Measurements from ENCODE around the gene MOBP. TPM values are rescaled to one million over a fixed set of nuclear protein-coding genes. Genes with fewer than 3 reads are reported as not detected.

Gene MOBP
- total and polyA plus RNA-seq, 2 of the 8 experiments (the other 6 are each of a cell fraction or from before 2014, with no cell fraction given), result 0.06 to 0.50 TPM

DNA sequence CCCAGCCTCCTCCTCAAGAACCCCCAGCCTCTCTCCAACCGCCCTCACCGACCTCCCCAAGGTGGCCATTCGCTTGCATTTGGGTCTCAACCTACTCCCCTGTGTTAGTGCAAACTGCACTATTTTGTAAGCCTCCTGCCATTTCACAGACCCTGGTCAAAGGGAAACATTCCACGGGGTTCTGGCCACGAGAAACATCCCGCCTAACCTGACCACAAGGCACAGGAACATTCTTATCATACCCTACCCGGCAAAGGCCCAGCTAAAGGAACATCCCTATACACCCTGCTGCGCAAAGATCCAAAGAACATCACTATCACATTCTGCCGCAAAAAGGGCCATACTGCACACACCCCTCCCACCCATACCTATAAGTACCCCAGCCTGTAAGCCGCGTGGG, 38.0 kb upstream of the MOBP start:
- WGBS, 2 experiments (ENCODE audit: extremely low coverage in 1 of 2, insufficient coverage in 1 of 2, insufficient read length in 1 of 2, insufficient replicate concordance in 2 of 2, low coverage in 1 of 2, low lambda C conversion rate in 2 of 2, missing lambda C conversion rate in 1 of 2), result 85% methylated on average over 11 of the region's 11 CpGs; no CpG with 5 or more reads in 1 of the 2 experiments
- Histone ChIP-seq H3K23me2 (ENCODE audit: low read depth, low read length) (no peaks in the 10 kb centered on the region), H2AFZ (ENCODE audit: low read length) (no peak overlapping the region; the same call in 1 of the 2 replicates), H3K27ac (ENCODE audit: low read depth, low read length) (no peak overlapping the region), H4K91ac (replicated peaks; ENCODE audit: insufficient read length, low read length) (no peak overlapping the region), H3K27me3 (replicated peaks in 1 of 4; ENCODE audit: control insufficient read depth in 3 of 4, extremely low read depth in 1 of 4, insufficient read depth in 3 of 4, low read length in 3 of 4) (no peaks in the 10 kb centered on the region), H3K79me1 (ENCODE audit: low read depth, low read length) (no peaks in the 10 kb centered on the region), H3K4me2 (ENCODE audit: insufficient read depth in 1 of 2, low read depth in 2 of 2, low read length in 2 of 2) (no peak overlapping the region), H2BK12ac (ENCODE audit: low read depth, low read length) (no peak overlapping the region), H3K56ac (replicated peaks; ENCODE audit: insufficient read length, low read depth, low read length) (no peak overlapping the region), H4K8ac (ENCODE audit: extremely low read depth, insufficient read depth, low read length) (no peak overlapping the region), H2BK20ac (ENCODE audit: low read length) (no peak overlapping the region), H3K18ac (ENCODE audit: extremely low read depth, low read length) (no peak overlapping the region), H3K23ac (ENCODE audit: insufficient read length) (no peak overlapping the region), H3K79me2 (ENCODE audit: control insufficient read depth in 1 of 2, insufficient read depth in 2 of 2, low read length in 2 of 2) (no peaks in the 10 kb centered on the region), H4K20me1 (replicated peaks in 1 of 2; ENCODE audit: control insufficient read depth in 1 of 2, insufficient read depth in 2 of 2, low read length in 2 of 2) (no peaks in the 10 kb centered on the region), H4K5ac (ENCODE audit: insufficient read length, low read depth, low read length) (no peak overlapping the region), H2AK5ac (ENCODE audit: low read depth, low read length) (no peak overlapping the region), H2BK15ac (ENCODE audit: low read length) (no peak overlapping the region), H2BK120ac (replicated peaks; ENCODE audit: low read depth, low read length) (no peak overlapping the region), H3K9ac (replicated peaks in 1 of 4; ENCODE audit: extremely low read depth in 1 of 4, low read depth in 3 of 4, low read length in 3 of 4) (no peak overlapping the region), H2BK5ac (ENCODE audit: low read depth, low read length) (peak overlapping the region; percentile 37; the same call in 1 of the 2 replicates), H3K36me3 (ENCODE audit: control insufficient read depth in 2 of 4, insufficient read depth in 4 of 4, low read length in 3 of 4) (no peaks in the 10 kb centered on the region), H3K4me1 (replicated peaks in 1 of 4; ENCODE audit: control insufficient read depth in 3 of 4, insufficient read depth in 4 of 4, low read length in 3 of 4) (no peaks in the 10 kb centered on the region), H3K4me3 (ENCODE audit: extremely low read depth in 1 of 4, insufficient read depth in 2 of 4, low read depth in 3 of 4, low read length in 4 of 4) (no peak overlapping the region), H3K14ac (ENCODE audit: insufficient read length) (no peak overlapping the region), H3K9me3 (ENCODE audit: insufficient read depth in 2 of 2, low read depth in 1 of 2, low read length in 1 of 2) (no peaks in the 10 kb centered on the region), H3K4ac (replicated peaks; ENCODE audit: insufficient read length, low read depth, low read length) (no peak overlapping the region)
- FAIRE-seq (no peak), DNase-seq (ENCODE audit: low read depth in 1 of 2, low spot score in 2 of 2) (peak in 1 of 2 experiments; percentile 38)
- POLR2A ChIA-PET (ENCODE audit: partially characterized antibody), result interaction anchor here (0.6 to 13.1 kb wide), 6 partner anchors 15 to 1034 kb away, joined by 3 to 141 read pairs (median 4); partner anchors contain the start of gene RPSA
- CTCF ChIA-PET (ENCODE audit: partially characterized antibody), result interaction anchor here (0.7 to 8.1 kb wide), 3 partner anchors 14 to 17 kb away, joined by 3 to 36 read pairs (median 5); no protein-coding TSS in a partner anchor
- no peak for TF ChIP-seq NANOG (IDR thresholded peaks at IDR 0.05; ENCODE audit: insufficient read depth, low read depth, low read length, poor library complexity, severe bottlenecking)

All from H1 (cell line).